Dendritic cell treated with granulocyte-macrophage colony-stimulating factor and Interleukin-4, amounts not matched to agents 40 ng/mL and 50 ng/mL, for 4 days (primary cell): ENCODE measurements around the gene TESK2.
"Not testable (repeated sequence)": the region's sequence is repeated elsewhere in the genome, so short reads cannot be mapped to it uniquely, and the experiment has no call there.

ENCODE experiments used
- H3K27ac Mint-ChIP-seq: one replicate; pipeline ENCODE4 v1.8.0; 2022; ENCODE audit warnings: mild to moderate bottlenecking, mixed read lengths
- H3K27me3 Mint-ChIP-seq: one replicate; pipeline ENCODE4 v1.8.0; 2022; ENCODE audit warnings: mild to moderate bottlenecking, mixed read lengths
- H3K36me3 Mint-ChIP-seq: one replicate; pipeline ENCODE4 v1.8.0; 2022; ENCODE audit warnings: low read depth, mixed read lengths
- H3K4me1 Mint-ChIP-seq: one replicate; pipeline ENCODE4 v1.8.0; 2022; ENCODE audit warnings: low read depth, mixed read lengths
- H3K4me3 Mint-ChIP-seq: one replicate; pipeline ENCODE4 v1.8.0; 2022; ENCODE audit warnings: mild to moderate bottlenecking, moderate library complexity, mixed read lengths
- H3K9me3 Mint-ChIP-seq: one replicate; pipeline ENCODE4 v1.8.0; 2022; ENCODE audit warnings: mixed read lengths
- intact Hi-C: fragments of 100-400 bp; cut with micrococcal nuclease; formaldehyde crosslinking; loops from one replicate; pipeline ENCODE4 v1.15.0; 2022

The TESK2 gene

DNA sequence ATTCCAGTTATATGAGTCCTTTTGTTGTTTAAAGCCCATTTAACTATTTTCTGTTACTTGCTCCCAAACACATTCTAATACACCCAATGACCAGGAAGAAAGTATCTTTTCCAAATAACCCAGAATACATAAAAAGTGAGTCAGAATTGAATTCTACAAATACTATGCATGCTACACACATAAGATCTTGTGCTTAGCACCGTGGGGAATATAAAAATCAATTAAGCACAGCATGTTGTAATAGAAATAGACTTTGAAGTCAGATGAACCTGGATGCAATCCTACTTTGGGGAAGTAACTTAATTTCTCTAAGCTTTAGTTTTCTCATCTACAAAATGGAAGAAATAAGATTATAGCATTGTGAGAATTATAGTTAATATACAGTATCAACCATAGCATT is 110.2 kb downstream of the TESK2 start:
- no peaks in the 10 kb centered on the region for H3K27me3 Mint-ChIP-seq
- H3K9me3 Mint-ChIP-seq: no peaks in the 10 kb centered on the region
- no peak overlapping the region for H3K4me3 Mint-ChIP-seq
- no peaks in the 10 kb centered on the region for H3K4me1 Mint-ChIP-seq
- intact Hi-C loops: no loop called here
- no peak overlapping the region for H3K27ac Mint-ChIP-seq
- no peaks in the 10 kb centered on the region for H3K36me3 Mint-ChIP-seq

DNA sequence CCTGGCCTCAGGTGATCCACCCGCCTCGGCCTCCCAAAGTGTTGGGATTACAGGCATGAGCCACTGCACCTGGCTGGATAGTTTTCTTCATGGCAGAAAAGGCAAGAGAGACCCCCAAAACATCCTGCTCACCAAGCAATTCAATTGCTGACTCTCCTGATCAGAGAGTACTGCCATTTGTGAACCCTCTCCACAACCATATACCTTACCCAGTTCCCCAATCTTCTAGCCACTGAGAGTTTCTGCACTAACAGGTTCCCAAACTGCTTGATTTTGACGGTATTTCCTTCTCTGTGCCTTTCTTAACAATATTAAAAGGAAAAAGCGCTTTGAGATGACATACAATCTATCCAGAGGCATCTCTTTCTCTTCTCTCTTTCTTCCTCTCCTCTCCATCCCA is 110.8 kb downstream of the TESK2 start:
- no peaks in the 10 kb centered on the region for H3K4me1 Mint-ChIP-seq
- H3K4me3 Mint-ChIP-seq: no peak overlapping the region
- H3K9me3 Mint-ChIP-seq: no peaks in the 10 kb centered on the region
- no peaks in the 10 kb centered on the region for H3K36me3 Mint-ChIP-seq
- intact Hi-C loops: no loop called here
- no peak overlapping the region for H3K27ac Mint-ChIP-seq
- H3K27me3 Mint-ChIP-seq: no peaks in the 10 kb centered on the region

DNA sequence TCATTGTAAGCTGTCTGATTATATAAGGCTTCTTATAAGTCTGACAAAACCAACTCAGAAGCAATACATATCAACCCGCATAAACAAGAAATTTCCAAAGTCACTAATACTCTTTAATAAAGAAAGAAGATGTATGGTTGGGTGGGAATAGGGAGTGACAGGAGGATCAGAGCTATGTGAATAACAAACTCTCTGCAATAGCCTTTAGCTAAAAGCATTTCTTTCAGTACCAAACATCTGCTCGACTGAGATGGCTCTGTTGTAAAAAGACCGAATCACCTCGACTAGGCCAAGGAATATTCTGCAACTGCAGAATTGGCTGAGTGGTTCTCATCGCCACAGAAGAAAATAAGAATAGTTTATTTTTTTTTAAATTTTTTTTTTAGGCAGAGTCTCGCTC is 111.4 kb downstream of the TESK2 start:
- Mint-ChIP-seq H3K36me3 (no peaks in the 10 kb centered on the region), H3K9me3 (no peaks in the 10 kb centered on the region), H3K4me1 (no peaks in the 10 kb centered on the region), H3K4me3 (no peak overlapping the region), H3K27ac (no peak overlapping the region), H3K27me3 (no peaks in the 10 kb centered on the region)
- intact Hi-C loops: no loop called here

DNA sequence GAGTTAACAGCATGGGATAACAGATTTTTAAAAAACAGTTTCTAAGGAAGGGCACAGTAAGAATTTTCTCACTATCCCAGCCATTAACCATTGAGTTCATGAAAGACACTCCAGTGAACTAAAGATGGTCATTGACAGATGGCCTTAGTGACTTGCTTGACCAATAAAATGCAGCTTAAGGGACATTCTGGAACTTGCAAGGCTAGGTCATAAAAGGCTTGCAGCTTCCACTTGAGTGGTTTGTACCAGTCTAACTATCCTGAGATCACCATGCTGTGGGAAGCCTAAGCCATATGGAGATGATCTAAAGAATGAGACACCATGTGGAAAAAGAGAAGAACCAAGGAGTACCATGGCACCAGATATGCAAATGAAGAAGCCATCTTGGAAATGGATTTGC is 112.8 kb downstream of the TESK2 start:
- H3K4me3 Mint-ChIP-seq: no peak overlapping the region
- no peaks in the 10 kb centered on the region for H3K27me3 Mint-ChIP-seq
- no peaks in the 10 kb centered on the region for H3K9me3 Mint-ChIP-seq

DNA sequence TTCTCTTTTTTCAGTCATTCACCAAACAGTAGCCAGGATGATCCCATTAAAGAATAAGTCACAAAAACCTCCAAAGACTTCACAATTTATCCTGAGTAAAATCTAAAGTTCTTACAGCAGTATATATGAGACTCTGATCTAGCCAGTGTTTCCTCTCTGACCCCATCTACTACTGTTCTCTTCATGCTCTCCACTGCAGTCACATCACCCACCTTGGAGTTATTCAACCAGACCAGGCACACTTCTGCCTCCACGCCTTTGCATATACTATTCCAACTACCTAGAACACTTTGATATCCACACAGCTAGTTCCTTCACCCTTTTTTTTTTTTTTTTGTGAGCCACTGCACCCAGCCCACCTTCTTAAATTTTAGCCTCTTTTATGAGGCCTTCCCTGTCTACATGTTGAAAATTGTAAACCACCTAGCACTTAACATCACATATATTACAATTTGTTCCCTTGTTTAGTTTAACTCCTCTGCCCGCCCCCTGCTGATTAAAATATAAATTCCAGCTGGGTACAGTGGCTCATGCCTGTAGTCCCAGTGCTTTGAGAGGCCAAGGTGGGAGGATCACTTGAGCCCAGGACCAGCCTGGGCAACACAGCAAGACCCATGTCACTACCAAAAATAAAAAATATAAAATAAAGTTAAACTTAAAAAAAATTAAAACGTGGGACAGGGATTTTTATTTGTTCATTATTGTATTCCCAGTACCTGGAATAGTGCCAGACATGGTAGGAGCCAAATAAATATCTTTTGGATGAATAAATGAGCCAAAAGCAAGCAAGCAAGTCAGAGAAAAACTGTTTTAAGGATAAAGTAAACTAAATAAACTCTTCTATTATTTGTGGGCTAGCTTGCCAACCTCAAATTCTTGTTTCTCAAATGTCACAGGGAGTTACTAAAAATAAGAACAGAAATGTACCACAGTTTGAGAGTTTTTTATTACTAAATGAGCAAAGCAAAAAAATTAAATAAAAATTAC is 115.6 kb downstream of the TESK2 start:
- Mint-ChIP-seq H3K4me3 (no peak overlapping the region), H3K4me1 (peaks cover 16% of the 10 kb centered on the region), H3K9me3 (no peaks in the 10 kb centered on the region), H3K27ac (no peak overlapping the region), H3K27me3 (no peaks in the 10 kb centered on the region), H3K36me3 (no peaks in the 10 kb centered on the region)
- intact Hi-C loops: no loop called here

More for the DNA sequence above, 112.8 kb downstream of the TESK2 start:
- Mint-ChIP-seq H3K4me1 (peaks cover 5% of the 10 kb centered on the region), H3K27ac (no peak overlapping the region), H3K36me3 (no peaks in the 10 kb centered on the region)
- intact Hi-C loops: no loop called here

DNA sequence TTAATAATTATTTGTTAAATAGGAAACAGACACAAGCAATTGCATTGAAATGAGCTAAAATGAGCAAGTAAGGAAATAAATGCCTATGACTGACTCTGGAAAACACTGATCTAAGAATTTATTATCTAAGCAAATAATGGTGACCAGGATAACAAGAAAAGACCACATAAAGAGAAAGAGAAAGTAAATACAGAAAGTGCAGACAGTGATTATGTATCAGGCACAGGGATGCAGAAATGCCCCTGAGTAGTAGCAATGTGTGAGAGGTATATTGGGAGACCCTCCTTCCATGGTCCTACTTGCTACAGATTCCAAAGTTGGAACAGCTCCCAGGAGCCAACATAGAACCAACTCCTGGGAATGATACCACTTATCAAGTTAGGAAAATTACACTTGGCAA is 117.4 kb downstream of the TESK2 start:
- Mint-ChIP-seq H3K27ac (no peak overlapping the region), H3K4me3 (no peak overlapping the region)
- intact Hi-C loops: no loop called here

DNA sequence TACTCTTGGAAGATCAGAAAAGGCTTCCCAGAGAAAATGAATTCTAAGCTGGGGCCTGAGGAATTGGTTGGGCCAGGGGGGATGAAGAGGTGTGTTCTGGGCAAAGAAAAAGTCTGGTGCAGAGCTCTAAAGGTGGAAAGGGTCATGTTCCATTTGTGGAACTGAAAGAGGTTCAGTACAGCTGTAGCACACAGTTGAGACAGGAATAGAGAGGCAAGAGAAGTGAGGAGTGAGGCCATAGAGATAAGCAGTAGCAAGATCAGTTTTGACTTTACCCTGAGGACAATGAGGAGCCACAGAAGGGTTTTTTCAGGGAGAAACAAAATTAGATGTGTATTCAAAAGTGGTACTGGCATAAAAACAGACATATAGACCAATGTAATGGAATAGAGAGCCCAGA is 120.4 kb downstream of the TESK2 start:
- H3K9me3 Mint-ChIP-seq: no peaks in the 10 kb centered on the region
- H3K4me3 Mint-ChIP-seq: no peak overlapping the region
- no peaks in the 10 kb centered on the region for H3K36me3 Mint-ChIP-seq
- H3K27ac Mint-ChIP-seq: no peak overlapping the region
- H3K4me1 Mint-ChIP-seq: peaks cover 18% of the 10 kb centered on the region
- H3K27me3 Mint-ChIP-seq: no peaks in the 10 kb centered on the region
- intact Hi-C loops: no loop called here

More for the DNA sequence above, 117.4 kb downstream of the TESK2 start:
- Mint-ChIP-seq H3K27me3 (no peaks in the 10 kb centered on the region), H3K36me3 (no peaks in the 10 kb centered on the region), H3K4me1 (peaks cover 18% of the 10 kb centered on the region), H3K9me3 (no peaks in the 10 kb centered on the region)

DNA sequence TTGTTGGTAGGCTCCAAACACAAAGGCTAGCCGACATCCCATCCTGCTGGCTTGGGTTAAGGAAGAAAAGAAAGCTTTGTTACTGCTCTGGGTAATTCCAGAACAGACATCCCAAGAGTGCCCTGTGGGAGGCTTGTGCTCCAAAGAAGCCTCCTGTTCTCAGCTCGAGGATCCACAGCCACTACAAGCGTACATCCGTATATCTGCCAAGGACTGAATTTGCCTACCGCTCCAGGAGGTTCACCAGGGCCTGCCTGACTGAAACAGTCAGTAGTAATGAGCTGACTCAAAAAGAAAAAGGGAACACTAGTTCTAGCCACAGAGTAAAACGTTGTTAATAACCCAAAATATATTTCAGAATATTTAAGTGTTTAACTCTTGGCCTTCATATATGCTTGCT is 125.9 kb downstream of the TESK2 start:
- no peak overlapping the region for H3K4me3 Mint-ChIP-seq
- H3K27ac Mint-ChIP-seq: no peak overlapping the region
- no peaks in the 10 kb centered on the region for H3K36me3 Mint-ChIP-seq
- no peaks in the 10 kb centered on the region for H3K27me3 Mint-ChIP-seq
- intact Hi-C loops: no loop called here
- H3K4me1 Mint-ChIP-seq: peaks cover 4% of the 10 kb centered on the region
- H3K9me3 Mint-ChIP-seq: no peaks in the 10 kb centered on the region

DNA sequence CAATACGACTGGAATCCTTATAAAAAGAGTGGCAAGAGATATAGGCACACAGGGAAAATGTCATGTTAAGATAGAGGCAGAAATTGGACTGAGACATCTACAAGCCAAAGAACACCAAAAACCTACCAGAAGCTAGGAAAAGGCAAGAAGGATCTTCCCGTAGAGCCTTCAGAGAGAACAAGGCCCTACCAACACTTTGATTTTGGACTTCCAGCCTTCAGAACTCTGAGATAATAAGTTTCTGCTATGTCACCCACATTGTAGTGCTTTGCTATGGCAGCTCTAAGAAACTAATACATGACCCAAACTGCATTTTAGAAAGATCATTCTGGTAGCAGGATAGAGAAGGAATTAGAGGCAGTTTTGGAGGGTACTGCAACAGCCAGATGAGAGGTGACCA is 126.7 kb downstream of the TESK2 start:
- no peak overlapping the region for H3K27ac Mint-ChIP-seq
- intact Hi-C loops: loop anchor here (5.0 kb wide), 1 partner anchor 208 kb away; no protein-coding TSS in a partner anchor

DNA sequence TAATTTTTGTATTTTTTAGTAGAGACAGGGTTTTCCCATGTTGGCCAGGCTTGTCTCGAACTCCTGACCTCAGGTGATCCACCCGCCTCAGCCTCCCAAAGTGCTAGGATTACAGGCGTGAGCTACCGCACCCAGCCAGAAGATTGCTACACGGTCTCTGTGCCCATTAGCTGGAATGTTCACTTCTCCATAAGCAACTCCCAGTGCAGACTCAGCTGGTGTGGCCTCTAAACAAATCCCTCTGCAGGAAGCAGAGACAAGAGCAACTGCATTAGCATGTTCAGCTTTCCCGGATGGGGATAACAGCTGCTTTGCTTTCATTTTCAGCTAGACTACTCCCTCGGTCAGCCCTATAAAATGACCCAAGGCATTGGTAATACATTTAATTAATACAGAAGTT is 130.0 kb downstream of the TESK2 start:
- H3K4me3 Mint-ChIP-seq, H3K9me3 Mint-ChIP-seq, H3K4me1 Mint-ChIP-seq, H3K27ac Mint-ChIP-seq, H3K27me3 Mint-ChIP-seq, H3K36me3 Mint-ChIP-seq: not testable (repeated sequence)
- intact Hi-C loops: loop anchor here (5.0 kb wide), 1 partner anchor 211 kb away; no protein-coding TSS in a partner anchor

More for the DNA sequence above, 126.7 kb downstream of the TESK2 start:
- Mint-ChIP-seq H3K36me3 (no peaks in the 10 kb centered on the region), H3K4me1 (peaks cover 4% of the 10 kb centered on the region), H3K4me3 (no peak overlapping the region), H3K27me3 (no peaks in the 10 kb centered on the region), H3K9me3 (no peaks in the 10 kb centered on the region)

DNA sequence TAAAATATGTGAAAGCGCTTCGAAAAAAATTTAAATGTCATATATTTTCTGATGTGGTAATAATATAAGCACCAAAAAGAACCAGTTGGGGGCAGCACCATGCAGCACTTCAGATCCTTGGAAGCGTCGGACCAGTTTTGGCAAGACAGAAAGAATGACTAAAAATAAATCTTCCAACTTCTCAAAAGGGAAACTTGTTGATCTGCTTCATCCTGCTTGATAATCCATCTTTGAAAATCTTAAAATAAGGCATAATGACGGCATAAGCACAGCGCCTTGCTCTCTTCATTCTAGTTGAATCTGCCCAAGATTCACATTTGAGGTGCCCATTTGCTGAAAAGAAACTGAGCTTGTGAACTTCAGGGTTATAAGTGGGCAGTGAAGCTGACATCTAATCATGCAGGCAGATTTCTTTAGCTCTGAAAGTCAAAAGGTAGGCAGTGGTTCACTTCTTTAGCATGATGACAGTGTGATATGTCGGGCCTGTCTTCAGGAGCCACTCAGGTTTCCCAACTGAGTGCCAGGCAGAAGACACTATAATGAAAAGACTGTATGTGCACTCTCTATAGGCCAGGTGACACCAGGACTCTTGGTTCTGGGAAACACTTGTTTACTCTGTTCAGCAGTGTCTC is 131.0 kb downstream of the TESK2 start:
- Mint-ChIP-seq H3K36me3 (no peaks in the 10 kb centered on the region), H3K9me3 (no peaks in the 10 kb centered on the region), H3K27ac (no peak overlapping the region), H3K27me3 (no peaks in the 10 kb centered on the region), H3K4me3 (no peak overlapping the region), H3K4me1 (peaks cover 4% of the 10 kb centered on the region)
- intact Hi-C loops: loop anchor here (1.0 to 5.0 kb wide), 2 partner anchors 133 to 212 kb away; no protein-coding TSS in a partner anchor

DNA sequence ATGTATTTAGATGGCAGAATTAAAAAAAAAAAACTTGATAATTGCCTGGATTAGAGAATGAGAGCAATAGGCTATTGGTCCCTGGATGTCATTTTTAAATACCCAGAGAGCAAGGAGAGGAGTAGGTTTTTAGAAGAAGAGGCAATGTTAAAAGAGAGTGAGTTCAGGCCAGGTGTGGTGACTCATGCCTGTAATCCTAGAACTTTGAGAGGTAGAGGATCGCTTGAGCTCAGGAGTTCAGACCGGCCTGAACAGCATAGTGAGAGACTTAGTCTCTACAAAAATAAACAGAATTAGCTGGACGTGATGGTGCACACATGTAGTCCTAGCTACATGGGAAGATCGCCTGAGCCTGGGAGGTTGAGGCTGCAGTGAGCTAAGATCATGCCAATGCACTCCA is 134.8 kb downstream of the TESK2 start:
- Mint-ChIP-seq H3K4me1 (peaks cover 9% of the 10 kb centered on the region), H3K27ac (no peak overlapping the region), H3K36me3 (no peaks in the 10 kb centered on the region), H3K27me3 (no peaks in the 10 kb centered on the region), H3K9me3 (no peaks in the 10 kb centered on the region), H3K4me3 (no peak overlapping the region)
- intact Hi-C loops: no loop called here

DNA sequence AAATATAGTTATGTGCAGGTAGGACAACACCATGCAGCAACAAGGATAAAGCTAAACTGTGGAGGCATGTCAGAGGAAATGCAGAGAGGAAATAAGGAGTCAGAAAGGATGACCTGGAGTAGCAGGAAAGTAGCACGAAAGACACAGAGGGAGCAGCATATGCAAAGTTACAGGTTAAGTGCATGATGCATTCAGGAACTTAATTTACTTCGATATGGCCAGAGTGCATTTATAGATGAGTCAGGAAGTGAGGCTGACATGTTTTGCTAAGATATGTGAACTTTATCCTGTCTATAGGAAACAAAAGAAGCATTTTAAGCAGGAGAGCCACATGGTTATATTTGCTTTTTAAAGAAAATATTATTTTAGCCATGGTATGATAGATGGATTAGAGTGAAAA is 135.3 kb downstream of the TESK2 start:
- H3K27me3 Mint-ChIP-seq: no peaks in the 10 kb centered on the region
- no peaks in the 10 kb centered on the region for H3K9me3 Mint-ChIP-seq
- no peak overlapping the region for H3K27ac Mint-ChIP-seq
- no peaks in the 10 kb centered on the region for H3K36me3 Mint-ChIP-seq
- H3K4me3 Mint-ChIP-seq: no peak overlapping the region
- intact Hi-C loops: no loop called here
- peaks cover 5% of the 10 kb centered on the region for H3K4me1 Mint-ChIP-seq

DNA sequence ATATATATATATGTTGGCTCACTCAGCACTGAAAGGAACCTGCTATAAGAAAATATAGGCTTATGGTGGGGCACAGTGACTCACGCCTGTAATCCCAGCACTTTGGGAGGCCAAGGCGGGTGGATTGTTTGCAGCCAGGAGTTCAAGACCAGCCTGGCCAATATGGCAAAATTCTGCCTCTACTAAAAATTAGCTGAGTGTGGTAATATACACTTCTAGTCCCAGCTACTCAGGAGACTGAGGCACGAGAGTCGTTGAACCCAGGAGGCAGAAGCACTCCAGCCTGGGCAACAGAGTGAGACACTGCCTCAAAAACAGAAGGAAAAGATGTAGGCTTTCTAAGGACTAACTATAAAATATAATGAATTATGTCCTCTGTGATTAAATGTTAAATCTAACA is 136.1 kb downstream of the TESK2 start:
- H3K4me1 Mint-ChIP-seq: peaks cover 5% of the 10 kb centered on the region
- H3K9me3 Mint-ChIP-seq: no peaks in the 10 kb centered on the region
- H3K27ac Mint-ChIP-seq: no peak overlapping the region
- H3K27me3 Mint-ChIP-seq: no peaks in the 10 kb centered on the region
- intact Hi-C loops: no loop called here
- no peaks in the 10 kb centered on the region for H3K36me3 Mint-ChIP-seq
- H3K4me3 Mint-ChIP-seq: no peak overlapping the region
